Activated T-cell treated with anti-CD3 and anti-CD28 coated beads, Interleukin-2, amount 50 U/mL, for 48 hours (primary cell): ENCODE data around the gene MYRIP.

Experiments
- DNase-seq, 2 experiments: peaks; one replicate each; pipeline ENCODE4 v3.0.0-alpha.2; 2020

Gene MYRIP

GRCh38 chr3:40200692-40201316 lies 391.4 kb downstream of the MYRIP start:
- DNase-seq: no peak

- no peak for DNase-seq
These were observed 392.4 kb downstream of the MYRIP start for GRCh38 chr3:40201770-40202169.

- no peak for DNase-seq
These were observed 397.1 kb downstream of the MYRIP start for GRCh38 chr3:40206522-40206921.

- no peak for DNase-seq
These were observed 398.4 kb downstream of the MYRIP start for GRCh38 chr3:40207796-40208195.

GRCh38 chr3:40208251-40208650 lies 398.8 kb downstream of the MYRIP start:
- no peak for DNase-seq

GRCh38 chr3:40211579-40211978 lies 402.2 kb downstream of the MYRIP start:
- DNase-seq: no peak

- no peak for DNase-seq
These were observed 404.1 kb downstream of the MYRIP start for GRCh38 chr3:40213556-40213955.

GRCh38 chr3:40215015-40215414 lies 405.6 kb downstream of the MYRIP start:
- DNase-seq: no peak

GRCh38 chr3:40216471-40216870 lies 407.1 kb downstream of the MYRIP start:
- no peak for DNase-seq

- no peak for DNase-seq
These were observed 414.4 kb downstream of the MYRIP start for GRCh38 chr3:40223856-40224255.

GRCh38 chr3:40224796-40225515 lies 415.5 kb downstream of the MYRIP start:
- no peak for DNase-seq

- DNase-seq: no peak
These were observed 417.2 kb downstream of the MYRIP start for GRCh38 chr3:40226636-40227035.

GRCh38 chr3:40228792-40229350 lies 419.5 kb downstream of the MYRIP start:
- DNase-seq: no peak

- DNase-seq: no peak
These were observed 420.0 kb downstream of the MYRIP start for GRCh38 chr3:40229386-40229785.

GRCh38 chr3:40229963-40230362 lies 420.6 kb downstream of the MYRIP start:
- no peak for DNase-seq

- DNase-seq: no peak
These were observed 421.0 kb downstream of the MYRIP start for GRCh38 chr3:40230382-40230781.

GRCh38 chr3:40232626-40233025 lies 423.2 kb downstream of the MYRIP start:
- DNase-seq: no peak

GRCh38 chr3:40237159-40237558 lies 427.8 kb downstream of the MYRIP start:
- no peak for DNase-seq

- no peak for DNase-seq
These were observed 428.6 kb downstream of the MYRIP start for GRCh38 chr3:40237889-40238571.

GRCh38 chr3:40240921-40241320 lies 431.5 kb downstream of the MYRIP start:
- DNase-seq: no peak

GRCh38 chr3:40242216-40242615 lies 432.8 kb downstream of the MYRIP start:
- DNase-seq: no peak

- no peak for DNase-seq
These were observed 433.2 kb downstream of the MYRIP start for GRCh38 chr3:40242638-40243037.

- no peak for DNase-seq
These were observed 433.6 kb downstream of the MYRIP start for GRCh38 chr3:40243056-40243455.
